ENCODE results near the gene COL8A1. TPM values are rescaled to one million over a fixed set of nuclear protein-coding genes. Genes with fewer than 3 reads are reported as not detected.

Gene COL8A1
- total and polyA plus RNA-seq, 7 experiments from 2014 or later, result 0.13 to 0.24 (median 0.14) TPM; not detected in 3

DNA sequence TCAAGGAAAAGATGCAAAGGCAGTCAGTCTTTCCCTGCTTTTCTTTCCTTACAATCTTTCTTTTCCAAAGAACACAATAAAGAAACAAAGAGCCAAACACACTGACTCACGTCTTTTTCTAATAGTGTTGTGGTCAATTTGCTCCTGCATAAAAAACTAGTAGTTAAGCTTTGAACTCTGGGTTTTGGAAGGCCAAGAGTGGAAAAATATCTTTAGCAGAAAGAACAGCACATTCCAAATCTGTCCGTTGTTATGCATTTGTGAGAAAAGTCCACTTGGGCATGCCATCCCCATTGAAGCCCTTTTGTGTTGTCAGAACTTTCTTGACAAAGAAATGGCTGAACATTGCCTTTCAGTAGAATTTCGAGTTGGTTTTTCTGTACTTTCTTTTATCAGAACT is 18.2 kb downstream of the COL8A1 start:
- Histone ChIP-seq H3K4me3 (ENCODE audit: low read length) (no peak overlapping the region), H3K4me1 (ENCODE audit: control insufficient read depth in 2 of 2, insufficient read depth in 2 of 2, low read length in 2 of 2) (no peaks in the 10 kb centered on the region), H3K36me3 (ENCODE audit: control insufficient read depth in 2 of 3, insufficient read depth in 3 of 3, low read length in 3 of 3) (no peaks in the 10 kb centered on the region), H3K9me3 (ENCODE audit: control insufficient read depth in 2 of 3, low read length in 3 of 3) (no peaks in the 10 kb centered on the region), H3K27me3 (ENCODE audit: control insufficient read depth in 2 of 2, insufficient read depth in 2 of 2, low read length in 2 of 2) (no peaks in the 10 kb centered on the region), H3K27ac (ENCODE audit: low read depth, low read length) (no peak overlapping the region)
- Mint-ChIP-seq H3K27ac (no peak overlapping the region), H3K9me3 (peaks cover 0 to 4% (median 0%) of the 10 kb centered on the region in 11 donors), H3K27me3 (peaks cover 0 to 14% (median 11%) of the 10 kb centered on the region in 5 donors), H3K4me1 (no peaks in the 10 kb centered on the region), H3K4me3 (no peak overlapping the region), H3K36me3 (no peaks in the 10 kb centered on the region)
- ATAC-seq, result no peak
- intact Hi-C loops (cut with micrococcal nuclease), result no loop called here
- no peak for DNase-seq
- ChIA-PET POLR2A (no interaction called here), CTCF (no interaction called here)

DNA sequence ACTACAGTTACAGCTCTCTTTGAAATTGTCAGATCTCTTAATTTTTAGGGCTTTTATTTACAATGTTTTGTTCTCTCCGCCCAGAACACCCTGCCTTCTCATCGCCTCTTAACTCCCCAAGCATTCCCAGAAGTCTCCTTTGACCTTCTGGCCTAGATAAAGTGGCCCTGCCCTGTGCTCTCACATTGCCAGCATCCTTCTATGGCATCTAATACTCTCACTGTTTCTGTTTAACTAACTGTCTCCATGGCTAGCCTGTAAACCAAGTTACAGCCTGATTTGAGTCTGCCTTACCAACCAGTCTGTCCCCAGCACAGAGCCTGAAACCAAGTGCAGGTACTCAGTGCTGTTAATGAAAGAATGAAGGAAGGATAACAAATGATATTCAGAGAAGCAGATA is 19.9 kb downstream of the COL8A1 start:
- H3K36me3 Mint-ChIP-seq, result no peaks in the 10 kb centered on the region

GRCh38 chr3:99659032-99659431 is 20.6 kb downstream of the COL8A1 start:
- CTCF ChIA-PET, result no interaction called here
- no peaks in the 10 kb centered on the region for H3K36me3 ChIP-seq (ENCODE audit: control insufficient read depth in 2 of 3, insufficient read depth in 3 of 3, low read length in 3 of 3)
- Mint-ChIP-seq H3K4me1 (no peaks in the 10 kb centered on the region), H3K4me3 (no peak overlapping the region), H3K27me3 (peaks cover 0 to 11% (median 9%) of the 10 kb centered on the region in 5 donors), H3K27ac (no peak overlapping the region), H3K36me3 (no peaks in the 10 kb centered on the region), H3K9me3 (peaks cover 0 to 4% (median 0%) of the 10 kb centered on the region in 11 donors)
- H3K27me3 ChIP-seq (ENCODE audit: control insufficient read depth in 2 of 2, insufficient read depth in 2 of 2, low read length in 2 of 2), result no peaks in the 10 kb centered on the region
- no peak overlapping the region for H3K4me3 ChIP-seq (ENCODE audit: low read length)
- no peak overlapping the region for H3K27ac ChIP-seq (ENCODE audit: low read depth, low read length)
- POLR2A ChIA-PET, result no interaction called here
- intact Hi-C loops (cut with micrococcal nuclease), result no loop called here
- no peaks in the 10 kb centered on the region for H3K9me3 ChIP-seq (ENCODE audit: control insufficient read depth in 2 of 3, low read length in 3 of 3)
- no peaks in the 10 kb centered on the region for H3K4me1 ChIP-seq (ENCODE audit: control insufficient read depth in 2 of 2, insufficient read depth in 2 of 2, low read length in 2 of 2)
- DNase-seq (no peak), ATAC-seq (no peak)

More for the DNA sequence above, 19.9 kb downstream of the COL8A1 start:
- Mint-ChIP-seq H3K27me3 (peaks cover 0 to 12% (median 11%) of the 10 kb centered on the region in 5 donors), H3K27ac (no peak overlapping the region), H3K4me1 (no peaks in the 10 kb centered on the region), H3K4me3 (no peak overlapping the region), H3K9me3 (peaks cover 0 to 4% (median 0%) of the 10 kb centered on the region in 11 donors)
- intact Hi-C loops (cut with micrococcal nuclease), result no loop called here
- H3K36me3 ChIP-seq (ENCODE audit: control insufficient read depth in 2 of 3, insufficient read depth in 3 of 3, low read length in 3 of 3), result no peaks in the 10 kb centered on the region
- H3K9me3 ChIP-seq (ENCODE audit: control insufficient read depth in 2 of 3, low read length in 3 of 3), result no peaks in the 10 kb centered on the region
- no peak for DNase-seq
- POLR2A ChIA-PET, result no interaction called here
- H3K4me1 ChIP-seq (ENCODE audit: control insufficient read depth in 2 of 2, insufficient read depth in 2 of 2, low read length in 2 of 2), result no peaks in the 10 kb centered on the region
- ATAC-seq, result no peak
- CTCF ChIA-PET, result no interaction called here
- no peaks in the 10 kb centered on the region for H3K27me3 ChIP-seq (ENCODE audit: control insufficient read depth in 2 of 2, insufficient read depth in 2 of 2, low read length in 2 of 2)
- H3K27ac ChIP-seq (ENCODE audit: low read depth, low read length), result no peak overlapping the region
- no peak overlapping the region for H3K4me3 ChIP-seq (ENCODE audit: low read length)

GRCh38 chr3:99659951-99660350 is 21.6 kb downstream of the COL8A1 start:
- H3K27ac Mint-ChIP-seq, result no peak overlapping the region
- H3K9me3 Mint-ChIP-seq, result peaks cover 0 to 4% (median 0%) of the 10 kb centered on the region in 11 donors
- ChIA-PET POLR2A (no interaction called here), CTCF (no interaction called here)
- ATAC-seq, result no peak
- Histone ChIP-seq H3K9me3 (ENCODE audit: control insufficient read depth in 2 of 3, low read length in 3 of 3) (no peaks in the 10 kb centered on the region), H3K4me3 (ENCODE audit: low read length) (no peak overlapping the region), H3K4me1 (ENCODE audit: control insufficient read depth in 2 of 2, insufficient read depth in 2 of 2, low read length in 2 of 2) (no peaks in the 10 kb centered on the region), H3K27me3 (ENCODE audit: control insufficient read depth in 2 of 2, insufficient read depth in 2 of 2, low read length in 2 of 2) (no peaks in the 10 kb centered on the region), H3K36me3 (ENCODE audit: control insufficient read depth in 2 of 3, insufficient read depth in 3 of 3, low read length in 3 of 3) (no peaks in the 10 kb centered on the region), H3K27ac (ENCODE audit: low read depth, low read length) (no peak overlapping the region)
- H3K27me3 Mint-ChIP-seq, result peaks cover 0 to 12% (median 10%) of the 10 kb centered on the region in 5 donors
- no peak overlapping the region for H3K4me3 Mint-ChIP-seq
- H3K4me1 Mint-ChIP-seq, result no peaks in the 10 kb centered on the region
- no peaks in the 10 kb centered on the region for H3K36me3 Mint-ChIP-seq
- DNase-seq, result no peak
- intact Hi-C loops (cut with micrococcal nuclease), result no loop called here

- Histone ChIP-seq H3K9me3 (ENCODE audit: control insufficient read depth in 2 of 3, low read length in 3 of 3) (no peaks in the 10 kb centered on the region), H3K27ac (ENCODE audit: low read depth, low read length) (no peak overlapping the region), H3K27me3 (ENCODE audit: control insufficient read depth in 2 of 2, insufficient read depth in 2 of 2, low read length in 2 of 2) (peaks cover 0 to 2% of the 10 kb centered on the region in 2 donors), H3K36me3 (ENCODE audit: control insufficient read depth in 2 of 3, insufficient read depth in 3 of 3, low read length in 3 of 3) (no peaks in the 10 kb centered on the region), H3K4me3 (ENCODE audit: low read length) (no peak overlapping the region), H3K4me1 (ENCODE audit: control insufficient read depth in 2 of 2, insufficient read depth in 2 of 2, low read length in 2 of 2) (no peaks in the 10 kb centered on the region)
- Mint-ChIP-seq H3K4me1 (no peaks in the 10 kb centered on the region), H3K9me3 (peaks cover 0 to 4% (median 0%) of the 10 kb centered on the region in 11 donors), H3K4me3 (no peak overlapping the region), H3K27ac (no peak overlapping the region), H3K27me3 (peaks cover 0 to 27% (median 14%) of the 10 kb centered on the region in 5 donors), H3K36me3 (no peaks in the 10 kb centered on the region)
- ATAC-seq (no peak), DNase-seq (no peak)
- intact Hi-C loops (cut with micrococcal nuclease), result no loop called here
- POLR2A ChIA-PET, result no interaction called here
- CTCF ChIA-PET, result no interaction called here
These were observed 24.6 kb downstream of the COL8A1 start for GRCh38 chr3:99662838-99663570.

- Mint-ChIP-seq H3K9me3 (peaks cover 0 to 2% (median 0%) of the 10 kb centered on the region in 11 donors), H3K27me3 (peaks cover 0 to 27% (median 14%) of the 10 kb centered on the region in 5 donors), H3K36me3 (no peaks in the 10 kb centered on the region), H3K4me3 (no peak overlapping the region), H3K27ac (no peak overlapping the region), H3K4me1 (no peaks in the 10 kb centered on the region)
- CTCF ChIA-PET, result no interaction called here
- no peaks in the 10 kb centered on the region for H3K4me1 ChIP-seq (ENCODE audit: control insufficient read depth in 2 of 2, insufficient read depth in 2 of 2, low read length in 2 of 2)
- intact Hi-C loops (cut with micrococcal nuclease), result no loop called here
- H3K27me3 ChIP-seq (ENCODE audit: control insufficient read depth in 2 of 2, insufficient read depth in 2 of 2, low read length in 2 of 2), result peaks cover 0 to 2% of the 10 kb centered on the region in 2 donors
- POLR2A ChIA-PET, result no interaction called here
- H3K9me3 ChIP-seq (ENCODE audit: control insufficient read depth in 2 of 3, low read length in 3 of 3), result no peaks in the 10 kb centered on the region
- DNase-seq, result no peak
- ATAC-seq, result no peak
- no peak overlapping the region for H3K27ac ChIP-seq (ENCODE audit: low read depth, low read length)
- no peak overlapping the region for H3K4me3 ChIP-seq (ENCODE audit: low read length)
- no peaks in the 10 kb centered on the region for H3K36me3 ChIP-seq (ENCODE audit: control insufficient read depth in 2 of 3, insufficient read depth in 3 of 3, low read length in 3 of 3)
These were observed 25.6 kb downstream of the COL8A1 start for GRCh38 chr3:99663977-99664376.

DNA sequence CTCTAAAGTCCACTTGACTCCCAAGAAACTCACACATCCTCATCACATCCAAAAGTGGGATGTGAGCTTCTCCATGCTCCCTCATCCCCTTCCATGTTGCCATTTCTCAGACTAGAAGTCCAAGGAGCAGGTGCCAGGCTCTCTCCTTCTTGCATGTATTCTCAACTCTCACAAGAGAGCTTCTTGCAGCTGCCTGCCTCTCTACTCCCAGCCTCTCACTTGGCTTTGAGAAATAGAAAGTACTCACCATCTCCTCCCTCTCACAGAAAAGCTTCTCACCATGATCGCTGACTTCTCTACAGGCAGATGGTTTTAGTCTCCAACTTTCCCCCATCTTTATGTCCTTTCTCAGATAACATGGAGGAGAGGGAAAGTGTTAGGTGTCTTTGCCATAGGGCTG is 26.6 kb downstream of the COL8A1 start:
- ChIA-PET CTCF (interaction anchor here (0.6 kb wide), 1 partner anchor 23 kb away, joined by 3 read pairs; no protein-coding TSS in a partner anchor), POLR2A (no interaction called here)
- peaks cover 0 to 2% (median 0%) of the 10 kb centered on the region in 11 donors for H3K9me3 Mint-ChIP-seq
- no peak overlapping the region for H3K27ac Mint-ChIP-seq
- peaks cover 0 to 2% of the 10 kb centered on the region in 2 donors for H3K27me3 ChIP-seq (ENCODE audit: control insufficient read depth in 2 of 2, insufficient read depth in 2 of 2, low read length in 2 of 2)
- H3K9me3 ChIP-seq (ENCODE audit: control insufficient read depth in 2 of 3, low read length in 3 of 3), result no peaks in the 10 kb centered on the region
- DNase-seq (no peak), ATAC-seq (no peak)
- peaks cover 0 to 19% (median 10%) of the 10 kb centered on the region in 5 donors for H3K27me3 Mint-ChIP-seq
- H3K27ac ChIP-seq (ENCODE audit: low read depth, low read length), result no peak overlapping the region
- no peaks in the 10 kb centered on the region for H3K4me1 ChIP-seq (ENCODE audit: control insufficient read depth in 2 of 2, insufficient read depth in 2 of 2, low read length in 2 of 2)
- no peaks in the 10 kb centered on the region for H3K36me3 Mint-ChIP-seq
- H3K4me3 Mint-ChIP-seq, result no peak overlapping the region
- intact Hi-C loops (cut with micrococcal nuclease), result no loop called here
- H3K4me3 ChIP-seq (ENCODE audit: low read length), result no peak overlapping the region
- no peaks in the 10 kb centered on the region for H3K4me1 Mint-ChIP-seq
- no peaks in the 10 kb centered on the region for H3K36me3 ChIP-seq (ENCODE audit: control insufficient read depth in 2 of 3, insufficient read depth in 3 of 3, low read length in 3 of 3)
